RWPE1 (cell line): ENCODE measurements around the gene ACTN2.

Experiments used
- CTCF ChIA-PET: fragments of 350-600 bp; sonication (Branson Sonifier 250); formaldehyde crosslinking; extraction: SDS; loops from one replicate; lab custom pipeline; 2021; lab: Yijun Ruan, JAX
- POLR2A ChIA-PET: fragments of 400-600 bp; formaldehyde crosslinking; extraction: SDS; loops from one replicate; lab custom pipeline; 2020; ENCODE audit warnings: antibody characterized with exemption; ENCODE audit not compliant: low non-redundant PET; lab: Yijun Ruan, JAX
- DNase-seq: peaks from one replicate; pipeline ENCODE4 v3.0.0; 2012; ENCODE audit warnings: low spot score
- H3K27ac ChIP-seq: fragments of 450-650 bp; 2 replicates; pipeline ENCODE4 v1.5.1; 2017
- CTCF ChIP-seq: fragments of 450-650 bp; conservative IDR thresholded peaks from 2 replicates; pipeline ENCODE4 v1.5.1; 2017; ENCODE audit warnings: low read depth, mild to moderate bottlenecking

The ACTN2 gene

GRCh38 chr1:236779312-236779711 is 93.0 kb downstream of the ACTN2 start:
- POLR2A ChIA-PET = no interaction called here
- CTCF ChIA-PET = interaction anchor here (0.6 kb wide), 1 partner anchor 224 kb away, joined by 3 read pairs; no protein-coding TSS in a partner anchor

GRCh38 chr1:236785477-236785876 is 99.2 kb downstream of the ACTN2 start:
- ChIA-PET CTCF (no interaction called here), POLR2A (no interaction called here)
- DNase-seq = no peak
- H3K27ac ChIP-seq = no peak overlapping the region
- no peak for TF ChIP-seq CTCF

More at GRCh38 chr1:236779312-236779711, 93.0 kb downstream of the ACTN2 start:
- H3K27ac ChIP-seq = no peak overlapping the region
- DNase-seq = no peak
- TF ChIP-seq CTCF = no peak

GRCh38 chr1:236786453-236786852 is 100.2 kb downstream of the ACTN2 start:
- POLR2A ChIA-PET = interaction anchor here (0.6 kb wide), 1 partner anchor 8 kb away, joined by 3 read pairs; the partner anchor contains the start of gene MTR
- TF ChIP-seq CTCF = no peak
- no peak overlapping the region for H3K27ac ChIP-seq
- CTCF ChIA-PET = no interaction called here
- no peak for DNase-seq

GRCh38 chr1:236794585-236795034 is 108.3 kb downstream of the ACTN2 start:
- POLR2A ChIA-PET = interaction anchor here (0.6 to 1.1 kb wide), 4 partner anchors 8 to 98 kb away, joined by 3 read pairs; no protein-coding TSS in a partner anchor
- H3K27ac ChIP-seq = peak overlapping the region; percentile 94
- TF ChIP-seq CTCF = no peak
- DNase-seq = no peak
- CTCF ChIA-PET = interaction anchor here (0.6 to 0.7 kb wide), 2 partner anchors 224 to 704 kb away, joined by 3 to 4 read pairs; no protein-coding TSS in a partner anchor

GRCh38 chr1:236795035-236795756 is 108.9 kb downstream of the ACTN2 start, which contains the start of gene MTR:
Gene MTR (plus strand): TSS chr1:236795292. CDS start chr1:236795704, 412 bp downstream.
- H3K27ac ChIP-seq = peak within 1 kb of the TSS; percentile 94
- POLR2A ChIA-PET = interaction anchor here (0.6 to 1.1 kb wide), 3 partner anchors 9 to 14 kb away, joined by 3 read pairs; no protein-coding TSS in a partner anchor
- DNase-seq = peak; percentile 100
- no peak for TF ChIP-seq CTCF
- CTCF ChIA-PET = interaction anchor here (0.7 kb wide), 1 partner anchor 704 kb away, joined by 4 read pairs; no protein-coding TSS in a partner anchor

GRCh38 chr1:236795757-236796667 is 109.7 kb downstream of the ACTN2 start:
- peak overlapping the region; percentile 94 for H3K27ac ChIP-seq
- no peak for TF ChIP-seq CTCF
- ChIA-PET CTCF (no interaction called here), POLR2A (no interaction called here)
- DNase-seq = peak; percentile 25
